K562 (cell line): ENCODE data around the gene RASIP1. TPM values are rescaled to one million over a fixed set of nuclear protein-coding genes. Genes with fewer than 3 reads are reported as not detected.

Source experiments
- BMI1 ChIP-seq: fragments of 150-350 bp; IDR thresholded peaks from 2 replicates; pipeline ENCODE4 v1.6.1; 2014; ENCODE audit warnings: low read length
- DMBX1 ChIP-seq: fragments of 250-450 bp; sonication (Bioruptor Pico); IDR thresholded peaks from 2 replicates; pipeline ENCODE4 v1.8.0; 2022; ENCODE audit warnings: inconsistent platforms, mild to moderate bottlenecking, moderate library complexity, borderline replicate concordance
- ELK1 ChIP-seq: sonication (generic); formaldehyde crosslinking; IDR thresholded peaks from 2 replicates; pipeline ENCODE4 v1.8.1; 2022; ENCODE audit warnings: missing genetic modification reagents
- EZH2 ChIP-seq: IDR thresholded peaks from 2 replicates; pipeline ENCODE4 v1.6.1; 2012; ENCODE audit warnings: low read depth, mild to moderate bottlenecking, inconsistent platforms, low read length, borderline replicate concordance
- GTF2E2 ChIP-seq: fragments of 200-800 bp; sonication (Bioruptor generic); IDR thresholded peaks from 2 replicates; pipeline ENCODE4 v1.6.1; 2016; ENCODE audit warnings: missing genetic modification characterization, missing compliant biosample characterization
- HNRNPLL ChIP-seq: fragments of 200-400 bp; formaldehyde crosslinking; IDR thresholded peaks from 2 replicates; pipeline ENCODE4 v1.6.1; 2017; ENCODE audit warnings: low read length, low read depth, mild to moderate bottlenecking; ENCODE audit not compliant: poor library complexity, severe bottlenecking
- KAT8 ChIP-seq: fragments of 450-650 bp; IDR thresholded peaks from 2 replicates; pipeline ENCODE4 v1.6.1; 2016; ENCODE audit warnings: low read depth, mild to moderate bottlenecking
- NR2C1 ChIP-seq, 2 experiments: fragments of 450-650 bp; IDR thresholded peaks; 2 replicates each; pipeline ENCODE4 v1.6.1; 2017; ENCODE audit warnings: mild to moderate bottlenecking in 2 of 2, antibody characterized with exemption in 1 of 2, inconsistent platforms in 1 of 2, missing compliant biosample characterization in 1 of 2, missing genetic modification characterization in 1 of 2
- POLR3G ChIP-seq: IDR thresholded peaks from 2 replicates; pipeline ENCODE4 v1.6.1; 2011; ENCODE audit not compliant: insufficient read length, insufficient replicate concordance; ENCODE audit errors: extremely low read depth
- SOX6 ChIP-seq: fragments of 450-650 bp; IDR thresholded peaks from 2 replicates; pipeline ENCODE4 v1.6.1; 2014; ENCODE audit warnings: mild to moderate bottlenecking
- ZFP36 ChIP-seq: fragments of 150-350 bp; IDR thresholded peaks from 2 replicates; pipeline ENCODE4 v1.6.1; 2018; ENCODE audit warnings: low read length, low read depth; ENCODE audit not compliant: partially characterized antibody
- ZNF280A ChIP-seq: fragments of 450-650 bp; IDR thresholded peaks from 2 replicates; pipeline ENCODE4 v1.6.1; 2018; ENCODE audit warnings: mild to moderate bottlenecking, low read depth; ENCODE audit not compliant: partially characterized antibody
- ZNF431 ChIP-seq: sonication (generic); formaldehyde crosslinking; IDR thresholded peaks from 2 replicates; pipeline ENCODE4 v1.8.0; 2022; ENCODE audit warnings: mild to moderate bottlenecking, missing genetic modification reagents
- polyA plus RNA-seq, 8 experiments: library from polyadenylated mRNA; depleted of rRNA in 4 of 8; stranded (reverse) in 5 of 8; unstranded in 3 of 8; fragments of >200 nt; fragmentation: Nextera tagmentation in 2 of 8; fragmentation: Illumina TruSeq in 1 of 8; extraction: Ambion mirVana in 2 of 8; extraction: Trizol in 1 of 8; gene quantifications; 2 replicates each; pipeline versions ENCODE4 v1.2.1 to v1.2.3, GENCODE V29; 2011 to 2014; ENCODE audit warnings: inconsistent platforms in 1 of 8, missing spikeins in 1 of 8
- total RNA-seq, 7 experiments: library from RNA; depleted of rRNA in 6 of 7; stranded (reverse); fragments of >200 nt in 6 of 7; fragmentation: Illumina TruSeq in 2 of 7; extraction: Trizol in 2 of 7; gene quantifications; 2 replicates each; pipeline versions ENCODE4 v1.2.1 to v1.2.3, GENCODE V29; 2011 to 2021; ENCODE audit warnings: low replicate concordance in 1 of 7
- TF ChIP-seq, protein P1 (sequence below): fragments of 450-650 bp; IDR thresholded peaks from 2 replicates; pipeline ENCODE4 v1.7.0; 2016; ENCODE audit warnings: borderline replicate concordance
- TF ChIP-seq, protein P2 (sequence below): fragments of 450-650 bp; IDR thresholded peaks from 2 replicates; pipeline ENCODE4 v1.6.1; 2016; ENCODE audit warnings: low read depth

RASIP1 gene
- total and polyA plus RNA-seq, 9 of the 15 experiments (the other 6 are each of a cell fraction or from before 2014, with no cell fraction given) = 0.20 to 4.7 (median 1.5) TPM

GRCh38 chr19:48681127-48681470, 59.3 kb downstream of the RASIP1 start (continued):
- TF ChIP-seq NR2C1 (IDR thresholded peaks at IDR 0.05) (no peak), NR2C1 (tag; IDR thresholded peaks at IDR 0.05) (no peak), POLR3G (no peak), ZFP36 (peak; percentile 19), EZH2 (no peak), ELK1 (no peak), HNRNPLL (no peak), DMBX1 (no peak), ZNF280A (no peak), SOX6 (peak; percentile 54; the same call in 1 of the 2 replicates), GTF2E2 (no peak), KAT8 (no peak), BMI1 (no peak), ZNF431 (CRISPR knock-in tag) (no peak)
- TF ChIP-seq, protein P1, sequence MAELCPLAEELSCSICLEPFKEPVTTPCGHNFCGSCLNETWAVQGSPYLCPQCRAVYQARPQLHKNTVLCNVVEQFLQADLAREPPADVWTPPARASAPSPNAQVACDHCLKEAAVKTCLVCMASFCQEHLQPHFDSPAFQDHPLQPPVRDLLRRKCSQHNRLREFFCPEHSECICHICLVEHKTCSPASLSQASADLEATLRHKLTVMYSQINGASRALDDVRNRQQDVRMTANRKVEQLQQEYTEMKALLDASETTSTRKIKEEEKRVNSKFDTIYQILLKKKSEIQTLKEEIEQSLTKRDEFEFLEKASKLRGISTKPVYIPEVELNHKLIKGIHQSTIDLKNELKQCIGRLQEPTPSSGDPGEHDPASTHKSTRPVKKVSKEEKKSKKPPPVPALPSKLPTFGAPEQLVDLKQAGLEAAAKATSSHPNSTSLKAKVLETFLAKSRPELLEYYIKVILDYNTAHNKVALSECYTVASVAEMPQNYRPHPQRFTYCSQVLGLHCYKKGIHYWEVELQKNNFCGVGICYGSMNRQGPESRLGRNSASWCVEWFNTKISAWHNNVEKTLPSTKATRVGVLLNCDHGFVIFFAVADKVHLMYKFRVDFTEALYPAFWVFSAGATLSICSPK = no peak
- TF ChIP-seq, protein P2, sequence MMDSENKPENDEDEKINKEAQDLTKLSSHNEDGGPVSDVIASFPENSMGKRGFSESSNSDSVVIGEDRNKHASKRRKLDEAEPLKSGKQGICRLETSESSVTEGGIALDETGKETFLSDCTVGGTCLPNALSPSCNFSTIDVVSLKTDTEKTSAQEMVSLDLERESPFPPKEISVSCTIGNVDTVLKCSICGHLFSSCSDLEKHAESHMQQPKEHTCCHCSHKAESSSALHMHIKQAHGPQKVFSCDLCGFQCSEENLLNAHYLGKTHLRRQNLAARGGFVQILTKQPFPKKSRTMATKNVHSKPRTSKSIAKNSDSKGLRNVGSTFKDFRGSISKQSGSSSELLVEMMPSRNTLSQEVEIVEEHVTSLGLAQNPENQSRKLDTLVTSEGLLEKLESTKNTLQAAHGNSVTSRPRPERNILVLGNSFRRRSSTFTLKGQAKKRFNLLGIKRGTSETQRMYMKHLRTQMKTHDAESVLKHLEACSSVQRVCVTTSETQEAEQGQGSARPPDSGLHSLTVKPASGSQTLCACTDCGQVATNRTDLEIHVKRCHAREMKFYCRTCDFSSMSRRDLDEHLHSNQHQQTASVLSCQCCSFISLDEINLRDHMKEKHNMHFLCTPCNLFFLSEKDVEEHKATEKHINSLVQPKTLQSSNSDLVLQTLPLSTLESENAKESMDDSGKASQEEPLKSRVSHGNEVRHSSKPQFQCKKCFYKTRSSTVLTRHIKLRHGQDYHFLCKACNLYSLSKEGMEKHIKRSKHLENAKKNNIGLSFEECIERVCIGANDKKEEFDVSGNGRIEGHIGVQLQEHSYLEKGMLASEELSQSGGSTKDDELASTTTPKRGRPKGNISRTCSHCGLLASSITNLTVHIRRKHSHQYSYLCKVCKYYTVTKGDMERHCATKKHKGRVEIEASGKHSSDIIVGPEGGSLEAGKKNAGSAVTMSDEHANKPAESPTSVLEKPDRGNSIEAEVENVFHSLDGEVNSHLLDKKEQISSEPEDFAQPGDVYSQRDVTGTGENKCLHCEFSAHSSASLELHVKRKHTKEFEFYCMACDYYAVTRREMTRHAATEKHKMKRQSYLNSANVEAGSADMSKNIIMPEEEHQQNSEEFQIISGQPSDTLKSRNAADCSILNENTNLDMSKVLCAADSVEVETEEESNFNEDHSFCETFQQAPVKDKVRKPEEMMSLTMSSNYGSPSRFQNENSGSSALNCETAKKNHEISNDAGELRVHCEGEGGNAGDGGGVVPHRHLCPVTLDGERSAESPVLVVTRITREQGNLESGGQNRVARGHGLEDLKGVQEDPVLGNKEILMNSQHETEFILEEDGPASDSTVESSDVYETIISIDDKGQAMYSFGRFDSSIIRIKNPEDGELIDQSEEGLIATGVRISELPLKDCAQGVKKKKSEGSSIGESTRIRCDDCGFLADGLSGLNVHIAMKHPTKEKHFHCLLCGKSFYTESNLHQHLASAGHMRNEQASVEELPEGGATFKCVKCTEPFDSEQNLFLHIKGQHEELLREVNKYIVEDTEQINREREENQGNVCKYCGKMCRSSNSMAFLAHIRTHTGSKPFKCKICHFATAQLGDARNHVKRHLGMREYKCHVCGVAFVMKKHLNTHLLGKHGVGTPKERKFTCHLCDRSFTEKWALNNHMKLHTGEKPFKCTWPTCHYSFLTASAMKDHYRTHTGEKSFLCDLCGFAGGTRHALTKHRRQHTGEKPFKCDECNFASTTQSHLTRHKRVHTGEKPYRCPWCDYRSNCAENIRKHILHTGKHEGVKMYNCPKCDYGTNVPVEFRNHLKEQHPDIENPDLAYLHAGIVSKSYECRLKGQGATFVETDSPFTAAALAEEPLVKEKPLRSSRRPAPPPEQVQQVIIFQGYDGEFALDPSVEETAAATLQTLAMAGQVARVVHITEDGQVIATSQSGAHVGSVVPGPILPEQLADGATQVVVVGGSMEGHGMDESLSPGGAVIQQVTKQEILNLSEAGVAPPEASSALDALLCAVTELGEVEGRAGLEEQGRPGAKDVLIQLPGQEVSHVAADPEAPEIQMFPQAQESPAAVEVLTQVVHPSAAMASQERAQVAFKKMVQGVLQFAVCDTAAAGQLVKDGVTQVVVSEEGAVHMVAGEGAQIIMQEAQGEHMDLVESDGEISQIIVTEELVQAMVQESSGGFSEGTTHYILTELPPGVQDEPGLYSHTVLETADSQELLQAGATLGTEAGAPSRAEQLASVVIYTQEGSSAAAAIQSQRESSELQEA = no peak
